Measurements from ENCODE around the gene C1orf35.

DNA sequence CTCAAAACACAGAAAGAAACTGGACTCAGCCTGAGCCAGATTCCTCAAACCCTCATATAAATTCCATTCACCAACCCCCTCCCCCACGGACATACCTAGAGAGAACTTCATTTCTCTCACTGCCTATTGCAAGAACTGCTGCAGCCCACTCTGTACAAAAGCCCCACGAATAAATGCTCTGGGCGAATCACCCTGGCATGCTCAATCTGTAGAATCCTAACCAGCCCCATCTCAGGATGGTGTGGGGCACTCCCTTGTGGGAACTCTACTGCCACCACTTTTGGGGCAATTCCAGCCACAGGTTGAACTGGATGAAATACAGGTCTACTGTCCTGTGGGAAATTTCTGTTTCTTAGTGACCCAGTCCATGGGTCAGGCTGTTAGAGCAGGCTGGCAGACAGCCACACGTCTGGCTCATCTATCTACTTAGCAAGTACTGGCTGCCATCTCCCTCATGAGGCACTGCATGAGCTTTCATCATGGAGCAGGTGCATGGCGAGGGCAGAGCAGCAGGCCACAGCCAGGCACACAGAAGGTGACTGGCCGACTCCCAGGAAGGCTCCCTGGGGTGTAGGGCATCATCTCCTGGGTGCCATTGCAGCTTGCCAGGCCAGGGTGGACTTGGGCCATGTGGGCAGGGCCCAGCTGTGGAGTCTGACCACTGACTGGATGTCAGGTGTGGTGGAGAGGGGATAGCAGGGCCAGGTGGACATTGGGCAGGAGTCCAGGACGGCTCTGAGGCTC lies 1.6 kb upstream of the C1orf35 start:
- TF ChIP-seq, protein P1, sequence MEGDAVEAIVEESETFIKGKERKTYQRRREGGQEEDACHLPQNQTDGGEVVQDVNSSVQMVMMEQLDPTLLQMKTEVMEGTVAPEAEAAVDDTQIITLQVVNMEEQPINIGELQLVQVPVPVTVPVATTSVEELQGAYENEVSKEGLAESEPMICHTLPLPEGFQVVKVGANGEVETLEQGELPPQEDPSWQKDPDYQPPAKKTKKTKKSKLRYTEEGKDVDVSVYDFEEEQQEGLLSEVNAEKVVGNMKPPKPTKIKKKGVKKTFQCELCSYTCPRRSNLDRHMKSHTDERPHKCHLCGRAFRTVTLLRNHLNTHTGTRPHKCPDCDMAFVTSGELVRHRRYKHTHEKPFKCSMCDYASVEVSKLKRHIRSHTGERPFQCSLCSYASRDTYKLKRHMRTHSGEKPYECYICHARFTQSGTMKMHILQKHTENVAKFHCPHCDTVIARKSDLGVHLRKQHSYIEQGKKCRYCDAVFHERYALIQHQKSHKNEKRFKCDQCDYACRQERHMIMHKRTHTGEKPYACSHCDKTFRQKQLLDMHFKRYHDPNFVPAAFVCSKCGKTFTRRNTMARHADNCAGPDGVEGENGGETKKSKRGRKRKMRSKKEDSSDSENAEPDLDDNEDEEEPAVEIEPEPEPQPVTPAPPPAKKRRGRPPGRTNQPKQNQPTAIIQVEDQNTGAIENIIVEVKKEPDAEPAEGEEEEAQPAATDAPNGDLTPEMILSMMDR (conservative IDR thresholded peaks at IDR 0.05; ENCODE audit: low read depth, low read length), result no peak
- no peak for TF ChIP-seq EZH2 (IDR thresholded peaks at IDR 0.05; ENCODE audit: low read length, unreplicated experiment)

Measured in PC-3 (cell line).